GM06990 (cell line): ENCODE measurements around the gene PRPF4.

Source experiments
- DNase-seq: peaks from one replicate; pipeline ENCODE4 v3.0.0-alpha.2; 2011; ENCODE audit not compliant: insufficient read length; ENCODE audit errors: extremely low read depth
- H3K27me3 ChIP-seq: replicated peaks from 2 replicates; pipeline ENCODE4 v1.6.0; 2011; ENCODE audit warnings: low read length; ENCODE audit not compliant: control insufficient read depth, insufficient read depth
- H3K36me3 ChIP-seq: 2 replicates; pipeline ENCODE4 v1.5.1; 2011; ENCODE audit warnings: low read length; ENCODE audit not compliant: control insufficient read depth, insufficient read depth
- H3K4me3 ChIP-seq: replicated peaks from 2 replicates; pipeline ENCODE4 v1.5.1; 2011; ENCODE audit warnings: low read depth, mild to moderate bottlenecking, control low read depth, low read length
- CTCF ChIP-seq: IDR thresholded peaks from 2 replicates; pipeline ENCODE4 v1.5.1; 2011; ENCODE audit warnings: low read length, control low read depth, mild to moderate bottlenecking, inconsistent platforms; ENCODE audit not compliant: insufficient read depth, poor library complexity, severe bottlenecking

Gene PRPF4

GRCh38 chr9:113315231-113315630 is 39.8 kb downstream of the PRPF4 start:
- no peaks in the 10 kb centered on the region for H3K36me3 ChIP-seq

GRCh38 chr9:113316030-113316429 is 40.6 kb downstream of the PRPF4 start:
- no peak for DNase-seq
- H3K4me3 ChIP-seq, result no peak overlapping the region
- no peak for TF ChIP-seq CTCF
- H3K27me3 ChIP-seq, result no peaks in the 10 kb centered on the region
- no peaks in the 10 kb centered on the region for H3K36me3 ChIP-seq

More at GRCh38 chr9:113315231-113315630, 39.8 kb downstream of the PRPF4 start:
- DNase-seq, result no peak
- Histone ChIP-seq H3K27me3 (no peaks in the 10 kb centered on the region), H3K4me3 (no peak overlapping the region)
- no peak for TF ChIP-seq CTCF

GRCh38 chr9:113317777-113318176 is 42.3 kb downstream of the PRPF4 start:
- no peak for TF ChIP-seq CTCF
- no peaks in the 10 kb centered on the region for H3K27me3 ChIP-seq

GRCh38 chr9:113319054-113319453 is 43.6 kb downstream of the PRPF4 start:
- Histone ChIP-seq H3K36me3 (no peaks in the 10 kb centered on the region), H3K27me3 (no peaks in the 10 kb centered on the region; the same call in 1 of the 2 replicates), H3K4me3 (no peak overlapping the region)
- DNase-seq, result no peak
- TF ChIP-seq CTCF, result no peak

More at GRCh38 chr9:113317777-113318176, 42.3 kb downstream of the PRPF4 start:
- Histone ChIP-seq H3K4me3 (no peak overlapping the region), H3K36me3 (no peaks in the 10 kb centered on the region)
- DNase-seq, result no peak

- no peak for DNase-seq
- H3K36me3 ChIP-seq, result no peaks in the 10 kb centered on the region
- H3K4me3 ChIP-seq, result no peak overlapping the region
- no peak for TF ChIP-seq CTCF
- H3K27me3 ChIP-seq, result no peaks in the 10 kb centered on the region; the same call in 1 of the 2 replicates
These were observed 44.6 kb downstream of the PRPF4 start for GRCh38 chr9:113320051-113320450.

GRCh38 chr9:113322671-113323070 is 47.2 kb downstream of the PRPF4 start:
- no peak for TF ChIP-seq CTCF
- no peaks in the 10 kb centered on the region for H3K36me3 ChIP-seq
- no peaks in the 10 kb centered on the region; the same call in 1 of the 2 replicates for H3K27me3 ChIP-seq
- DNase-seq, result no peak
- H3K4me3 ChIP-seq, result no peak overlapping the region
